CD14-positive monocyte (primary cell): ENCODE measurements around the gene LAMA3. TPM values are rescaled to one million over a fixed set of nuclear protein-coding genes. Genes with fewer than 3 reads are reported as not detected.

ENCODE experiments used
- DNase-seq, 3 donors: peaks; one replicate each; pipeline ENCODE4 v3.0.0-alpha.2; 2011 to 2022
- H2AFZ ChIP-seq: 2 replicates; pipeline ENCODE4 v1.6.0; 2012; ENCODE audit warnings: mild to moderate bottlenecking, low read depth, low read length, inconsistent platforms; ENCODE audit not compliant: insufficient read depth, poor library complexity, severe bottlenecking
- H3K27ac ChIP-seq, 2 donors: 1 replicate in 1 of 2; 2 replicates in 1 of 2; pipeline ENCODE4 v1.5.1; 2012 to 2013; ENCODE audit warnings: low read length in 2 of 2, control low read depth in 1 of 2, inconsistent platforms in 1 of 2, low read depth in 1 of 2, mild to moderate bottlenecking in 1 of 2
- H3K27me3 ChIP-seq, 2 donors: one replicate each; pipeline versions ENCODE4 v1.6.0 to v1.6.1; 2011 to 2013; ENCODE audit warnings: low read length in 2 of 2; ENCODE audit not compliant: control insufficient read depth in 2 of 2, insufficient read depth in 2 of 2
- H3K36me3 ChIP-seq, 2 donors: replicated peaks in 1 of 2; 1 replicate in 1 of 2; 2 replicates in 1 of 2; pipeline versions ENCODE4 v1.5.1 to v1.6.1; 2012 to 2013; ENCODE audit warnings: low read length in 2 of 2, control low read depth in 1 of 2, inconsistent platforms in 1 of 2, mild to moderate bottlenecking in 1 of 2; ENCODE audit not compliant: insufficient read depth in 2 of 2, control insufficient read depth in 1 of 2
- H3K4me1 ChIP-seq, 2 donors: 1 replicate in 1 of 2; 2 replicates in 1 of 2; pipeline versions ENCODE4 v1.5.1 to v1.6.1; 2012 to 2013; ENCODE audit warnings: low read length in 2 of 2, control low read depth in 1 of 2, inconsistent platforms in 1 of 2, mild to moderate bottlenecking in 1 of 2, moderate library complexity in 1 of 2; ENCODE audit not compliant: insufficient read depth in 2 of 2, control insufficient read depth in 1 of 2
- H3K4me2 ChIP-seq: replicated peaks from 2 replicates; pipeline ENCODE3; 2012; ENCODE audit warnings: low read length, moderate library complexity, mild to moderate bottlenecking; ENCODE audit not compliant: poor library complexity, severe bottlenecking; ENCODE audit errors: extremely low read depth
- H3K4me3 ChIP-seq, 3 experiments: fragments of 200-600 bp in 1 of 3; sonication (generic) in 1 of 3; replicated peaks in 1 of 3; 1 replicate in 2 of 3; 2 replicates in 1 of 3; pipeline ENCODE4 v1.5.1; 2011 to 2013; ENCODE audit warnings: low read length in 3 of 3, mild to moderate bottlenecking in 3 of 3, control low read depth in 2 of 3, low read depth in 2 of 3, inconsistent platforms in 1 of 3, moderate library complexity in 1 of 3
- H3K79me2 ChIP-seq: 2 replicates; pipeline ENCODE4 v1.6.0; 2012; ENCODE audit warnings: mild to moderate bottlenecking, control low read depth, inconsistent platforms, low read length, moderate library complexity; ENCODE audit not compliant: insufficient read depth
- H3K9ac ChIP-seq: 2 replicates; pipeline ENCODE4 v1.6.0; 2017; ENCODE audit warnings: low read length, mild to moderate bottlenecking; ENCODE audit not compliant: insufficient read depth, poor library complexity, severe bottlenecking
- H3K9me3 ChIP-seq, 2 donors: replicated peaks in 1 of 2; 1 replicate in 1 of 2; 2 replicates in 1 of 2; pipeline versions ENCODE4 v1.5.1 to v1.6.1; 2012 to 2013; ENCODE audit warnings: low read length in 2 of 2, control low read depth in 1 of 2; ENCODE audit not compliant: control insufficient read depth in 1 of 2, insufficient read depth in 1 of 2
- H4K20me1 ChIP-seq: 2 replicates; pipeline ENCODE4 v1.6.0; 2012; ENCODE audit warnings: mild to moderate bottlenecking, low read length, control low read depth, moderate library complexity; ENCODE audit not compliant: insufficient read depth
- H3K27ac Mint-ChIP-seq, 7 donors: one replicate each; pipeline ENCODE4 v1.8.0; 2020; ENCODE audit warnings: mild to moderate bottlenecking in 7 of 7, mixed read lengths in 7 of 7, moderate library complexity in 6 of 7, inconsistent platforms in 2 of 7
- H3K27me3 Mint-ChIP-seq, 3 donors: one replicate each; pipeline ENCODE4 v1.8.0; 2021 to 2022; ENCODE audit warnings: low read depth in 3 of 3, mild to moderate bottlenecking in 3 of 3, mixed read lengths in 3 of 3, moderate library complexity in 3 of 3, inconsistent platforms in 1 of 3
- H3K36me3 Mint-ChIP-seq, 2 donors: one replicate each; pipeline ENCODE4 v1.8.0; 2020; ENCODE audit warnings: mixed read lengths in 2 of 2, inconsistent platforms in 1 of 2, mild to moderate bottlenecking in 1 of 2
- H3K4me1 Mint-ChIP-seq: one replicate; pipeline ENCODE4 v1.8.0; 2020; ENCODE audit warnings: mild to moderate bottlenecking, mixed read lengths
- H3K4me3 Mint-ChIP-seq, 2 donors: one replicate each; pipeline ENCODE4 v1.8.0; 2020; ENCODE audit warnings: mild to moderate bottlenecking in 2 of 2, mixed read lengths in 2 of 2, moderate library complexity in 1 of 2
- H3K9me3 Mint-ChIP-seq, 7 donors: one replicate each; pipeline ENCODE4 v1.8.0; 2020 to 2022; ENCODE audit warnings: mixed read lengths in 7 of 7, mild to moderate bottlenecking in 6 of 7, moderate library complexity in 6 of 7, inconsistent platforms in 2 of 7
- CTCF ChIP-seq: fragments of 200-600 bp; IDR thresholded peaks from one replicate; pipeline ENCODE4 v1.8.0; 2022; ENCODE audit warnings: antibody characterized with exemption, mild to moderate bottlenecking
- whole genome bisulfite sequencing: methylation state at CpG from one replicate; pipeline ENCODE4 v1.1.5; 2013; ENCODE audit warnings: missing lambda C conversion rate; ENCODE audit not compliant: insufficient coverage; 5-methylcytosine and 5-hydroxymethylcytosine counted together
- intact Hi-C, 2 donors: fragments of 100-400 bp; cut with micrococcal nuclease; formaldehyde crosslinking; loops; one replicate each; pipeline versions ENCODE4 v1.15.0 to v1.15.1; 2023
- polyA plus RNA-seq, 3 donors: library from polyadenylated mRNA; depleted of rRNA in 1 of 3; unstranded in 2 of 3; stranded (reverse) in 1 of 3; fragments of 300-500 nt in 2 of 3; fragments of >200 nt in 1 of 3; fragmentation: Illumina TruSeq in 2 of 3; gene quantifications; 1 replicate in 2 of 3; 2 replicates in 1 of 3; pipeline ENCODE4 v1.2.3, GENCODE V29; 2012 to 2021

The LAMA3 gene
- polyA plus RNA-seq, 3 donors = not detected

GRCh38 chr18:23934863-23935262 lies 245.6 kb downstream of the LAMA3 start:
- no peak overlapping the region for H3K27ac Mint-ChIP-seq
- no peaks in the 10 kb centered on the region for H3K36me3 Mint-ChIP-seq
- H3K4me1 Mint-ChIP-seq = peaks cover 4% of the 10 kb centered on the region
- no peaks in the 10 kb centered on the region for H3K27me3 ChIP-seq
- TF ChIP-seq CTCF = no peak
- H3K4me1 ChIP-seq = no peaks in the 10 kb centered on the region
- DNase-seq = no peak
- no peak overlapping the region for H2AFZ ChIP-seq
- intact Hi-C loops = no loop called here
- H3K79me2 ChIP-seq = no peaks in the 10 kb centered on the region
- H3K4me3 Mint-ChIP-seq = no peak overlapping the region
- H3K9ac ChIP-seq = no peak overlapping the region
- H3K36me3 ChIP-seq = no peaks in the 10 kb centered on the region
- peaks cover 1 to 4% (median 4%) of the 10 kb centered on the region in 3 donors for H3K27me3 Mint-ChIP-seq
- no peaks in the 10 kb centered on the region for H4K20me1 ChIP-seq
- H3K9me3 ChIP-seq = no peaks in the 10 kb centered on the region
- H3K4me2 ChIP-seq = no peak overlapping the region
- no peaks in the 10 kb centered on the region for H3K9me3 Mint-ChIP-seq
- no peak overlapping the region for H3K27ac ChIP-seq
- no peak overlapping the region for H3K4me3 ChIP-seq

GRCh38 chr18:23935804-23936203 lies 246.6 kb downstream of the LAMA3 start:
- no peaks in the 10 kb centered on the region for H3K27me3 ChIP-seq
- 60% methylated on average over 1 of the region's 2 CpGs for WGBS
- no peak overlapping the region for H3K9ac ChIP-seq
- no peaks in the 10 kb centered on the region for H3K9me3 ChIP-seq
- Mint-ChIP-seq H3K36me3 (no peaks in the 10 kb centered on the region), H3K9me3 (no peaks in the 10 kb centered on the region), H3K4me3 (no peak overlapping the region), H3K27me3 (peaks cover 1 to 4% (median 4%) of the 10 kb centered on the region in 3 donors), H3K4me1 (peaks cover 4% of the 10 kb centered on the region), H3K27ac (no peak overlapping the region)
- no peaks in the 10 kb centered on the region for H3K79me2 ChIP-seq
- H4K20me1 ChIP-seq = no peaks in the 10 kb centered on the region
- TF ChIP-seq CTCF = no peak
- H3K4me2 ChIP-seq = no peak overlapping the region
- no peak overlapping the region for H3K4me3 ChIP-seq
- intact Hi-C loops = no loop called here
- no peaks in the 10 kb centered on the region for H3K36me3 ChIP-seq
- no peak overlapping the region for H3K27ac ChIP-seq
- H3K4me1 ChIP-seq = no peaks in the 10 kb centered on the region
- no peak overlapping the region for H2AFZ ChIP-seq
- DNase-seq = no peak
